ENCODE results near the gene PSENEN.
"Not testable (repeated sequence)": the region's sequence is repeated elsewhere in the genome, so short reads cannot be mapped to it uniquely, and the experiment has no call there.

The PSENEN gene

GRCh38 chr19:35772362-35772761 lies 26.9 kb downstream of the PSENEN start:
- not testable (repeated sequence) for H3K4ac ChIP-seq (ENCODE audit: low read depth in 1 of 2, low read length in 2 of 2)

GRCh38 chr19:35773020-35773806 lies 27.8 kb downstream of the PSENEN start:
- H3K14ac ChIP-seq (ENCODE audit: low read length in 2 of 2): no peak overlapping the region
- no peak overlapping the region for H2BK120ac ChIP-seq (ENCODE audit: low read depth, low read length)
- H3K27ac ChIP-seq (ENCODE audit: low read length, poor library complexity, severe bottlenecking): no peak overlapping the region
- peaks cover 10 to 11% of the 10 kb centered on the region in 2 experiments for H3K36me3 ChIP-seq (ENCODE audit: control insufficient read depth in 1 of 2, insufficient read depth in 2 of 2, low read depth in 1 of 2, low read length in 2 of 2)
- H2BK15ac ChIP-seq (ENCODE audit: low read depth, poor library complexity, severe bottlenecking): no peak overlapping the region
- H2AFZ ChIP-seq (ENCODE audit: low read depth, low read length): no peak overlapping the region
- peaks cover 14% of the 10 kb centered on the region for H3K4me1 ChIP-seq (ENCODE audit: control insufficient read depth, insufficient read depth, low read depth, low read length)
- no peak overlapping the region for H4K91ac ChIP-seq (ENCODE audit: low read length)
- no peak overlapping the region for H2BK5ac ChIP-seq (ENCODE audit: low read depth, low read length, poor library complexity, severe bottlenecking)
- H3K4me2 ChIP-seq (ENCODE audit: low read length, poor library complexity, severe bottlenecking): no peak overlapping the region
- DNase-seq: peak; percentile 46
- H3K27me3 ChIP-seq (ENCODE audit: control insufficient read depth in 1 of 2, insufficient read depth in 1 of 2, low read length in 2 of 2): no peaks in the 10 kb centered on the region
- 80% methylated on average over 9 of the region's 9 CpGs for WGBS
- H3K4me3 ChIP-seq (ENCODE audit: insufficient read depth in 1 of 2, low read depth in 1 of 2, low read length in 2 of 2): no peak overlapping the region
- no peaks in the 10 kb centered on the region for H3K9me3 ChIP-seq (ENCODE audit: control insufficient read depth, low read length)
- H3K23ac ChIP-seq (ENCODE audit: low read length in 2 of 2): no peak overlapping the region
- H3K18ac ChIP-seq (ENCODE audit: low read depth in 1 of 2, low read length in 2 of 2): no peak overlapping the region
- no peak overlapping the region for H3K9ac ChIP-seq (ENCODE audit: low read length)
- no peak overlapping the region for H3K4ac ChIP-seq (ENCODE audit: low read depth in 1 of 2, low read length in 2 of 2)
- H4K8ac ChIP-seq (ENCODE audit: low read length): no peak overlapping the region
- H3K79me1 ChIP-seq (replicated peaks; ENCODE audit: low read length, poor library complexity, severe bottlenecking): peaks cover 14% of the 10 kb centered on the region
- H2BK12ac ChIP-seq (ENCODE audit: low read length in 2 of 2): no peak overlapping the region
- no peak overlapping the region for H2AK5ac ChIP-seq (ENCODE audit: low read length, severe bottlenecking)

More at GRCh38 chr19:35772362-35772761, 26.9 kb downstream of the PSENEN start:
- not testable (repeated sequence) for H2BK5ac ChIP-seq (ENCODE audit: low read depth, low read length, poor library complexity, severe bottlenecking); H2BK120ac ChIP-seq (ENCODE audit: low read depth, low read length); H4K91ac ChIP-seq (ENCODE audit: low read length); H2BK12ac ChIP-seq (ENCODE audit: low read length in 2 of 2); H2AK5ac ChIP-seq (ENCODE audit: low read length, severe bottlenecking); H2AFZ ChIP-seq (ENCODE audit: low read depth, low read length); H3K4me2 ChIP-seq (ENCODE audit: low read length, poor library complexity, severe bottlenecking); DNase-seq; H3K27ac ChIP-seq (ENCODE audit: low read length, poor library complexity, severe bottlenecking); H3K18ac ChIP-seq (ENCODE audit: low read depth in 1 of 2, low read length in 2 of 2); H3K27me3 ChIP-seq (ENCODE audit: control insufficient read depth in 1 of 2, insufficient read depth in 1 of 2, low read length in 2 of 2); H3K9ac ChIP-seq (ENCODE audit: low read length); H3K23ac ChIP-seq (ENCODE audit: low read length in 2 of 2); H3K14ac ChIP-seq (ENCODE audit: low read length in 2 of 2); H4K8ac ChIP-seq (ENCODE audit: low read length); H2BK15ac ChIP-seq (ENCODE audit: low read depth, poor library complexity, severe bottlenecking); H3K9me3 ChIP-seq (ENCODE audit: control insufficient read depth, low read length); H3K4me3 ChIP-seq (ENCODE audit: insufficient read depth in 1 of 2, low read depth in 1 of 2, low read length in 2 of 2)
- 96% methylated on average over 4 of the region's 5 CpGs for WGBS
- H3K79me1 ChIP-seq (replicated peaks; ENCODE audit: low read length, poor library complexity, severe bottlenecking): peaks cover 18% of the 10 kb centered on the region
- H3K4me1 ChIP-seq (ENCODE audit: control insufficient read depth, insufficient read depth, low read depth, low read length): peaks cover 22% of the 10 kb centered on the region
- H3K36me3 ChIP-seq (ENCODE audit: control insufficient read depth in 1 of 2, insufficient read depth in 2 of 2, low read depth in 1 of 2, low read length in 2 of 2): peaks cover 11 to 16% of the 10 kb centered on the region in 2 experiments

GRCh38 chr19:35774274-35775045 lies 29.0 kb downstream of the PSENEN start:
- H2BK120ac ChIP-seq (ENCODE audit: low read depth, low read length): no peak overlapping the region
- no peak overlapping the region for H3K4ac ChIP-seq (ENCODE audit: low read depth in 1 of 2, low read length in 2 of 2)
- peak overlapping the region; percentile 48 for H3K9ac ChIP-seq (ENCODE audit: low read length)
- no peak overlapping the region for H2BK12ac ChIP-seq (ENCODE audit: low read length in 2 of 2)
- no peak for DNase-seq
- H3K4me3 ChIP-seq (ENCODE audit: insufficient read depth in 1 of 2, low read depth in 1 of 2, low read length in 2 of 2): peak overlapping the region in 1 of 2 experiments; percentile 79
- H3K27ac ChIP-seq (ENCODE audit: low read length, poor library complexity, severe bottlenecking): no peak overlapping the region
- H3K14ac ChIP-seq (ENCODE audit: low read length in 2 of 2): no peak overlapping the region
- peaks cover 9 to 10% of the 10 kb centered on the region in 2 experiments for H3K36me3 ChIP-seq (ENCODE audit: control insufficient read depth in 1 of 2, insufficient read depth in 2 of 2, low read depth in 1 of 2, low read length in 2 of 2)
- no peaks in the 10 kb centered on the region for H3K9me3 ChIP-seq (ENCODE audit: control insufficient read depth, low read length)
- H3K4me2 ChIP-seq (ENCODE audit: low read length, poor library complexity, severe bottlenecking): no peak overlapping the region
- H2AK5ac ChIP-seq (ENCODE audit: low read length, severe bottlenecking): no peak overlapping the region
- H3K18ac ChIP-seq (ENCODE audit: low read depth in 1 of 2, low read length in 2 of 2): no peak overlapping the region
- no peak overlapping the region for H2BK15ac ChIP-seq (ENCODE audit: low read depth, poor library complexity, severe bottlenecking)
- WGBS: 66% methylated on average over 16 of the region's 16 CpGs
- H4K91ac ChIP-seq (ENCODE audit: low read length): no peak overlapping the region
- no peaks in the 10 kb centered on the region for H3K27me3 ChIP-seq (ENCODE audit: control insufficient read depth in 1 of 2, insufficient read depth in 1 of 2, low read length in 2 of 2)
- H2BK5ac ChIP-seq (ENCODE audit: low read depth, low read length, poor library complexity, severe bottlenecking): no peak overlapping the region
- peaks cover 14% of the 10 kb centered on the region for H3K79me1 ChIP-seq (replicated peaks; ENCODE audit: low read length, poor library complexity, severe bottlenecking)
- no peak overlapping the region for H4K8ac ChIP-seq (ENCODE audit: low read length)
- H3K4me1 ChIP-seq (ENCODE audit: control insufficient read depth, insufficient read depth, low read depth, low read length): peaks cover 14% of the 10 kb centered on the region
- no peak overlapping the region for H3K23ac ChIP-seq (ENCODE audit: low read length in 2 of 2)
- H2AFZ ChIP-seq (ENCODE audit: low read depth, low read length): no peak overlapping the region

- Histone ChIP-seq H3K36me3 (ENCODE audit: control insufficient read depth in 1 of 2, insufficient read depth in 2 of 2, low read depth in 1 of 2, low read length in 2 of 2) (peaks cover 9 to 12% of the 10 kb centered on the region in 2 experiments), H3K79me1 (replicated peaks; ENCODE audit: low read length, poor library complexity, severe bottlenecking) (peaks cover 16% of the 10 kb centered on the region), H3K4me2 (ENCODE audit: low read length, poor library complexity, severe bottlenecking) (peak overlapping the region; percentile 59), H3K23ac (ENCODE audit: low read length in 2 of 2) (no peak overlapping the region), H2BK5ac (ENCODE audit: low read depth, low read length, poor library complexity, severe bottlenecking) (no peak overlapping the region), H3K27ac (ENCODE audit: low read length, poor library complexity, severe bottlenecking) (no peak overlapping the region), H4K8ac (ENCODE audit: low read length) (no peak overlapping the region), H3K27me3 (ENCODE audit: control insufficient read depth in 1 of 2, insufficient read depth in 1 of 2, low read length in 2 of 2) (no peaks in the 10 kb centered on the region), H2BK15ac (ENCODE audit: low read depth, poor library complexity, severe bottlenecking) (no peak overlapping the region), H3K14ac (ENCODE audit: low read length in 2 of 2) (no peak overlapping the region), H3K18ac (ENCODE audit: low read depth in 1 of 2, low read length in 2 of 2) (no peak overlapping the region), H2AFZ (ENCODE audit: low read depth, low read length) (no peak overlapping the region), H3K4ac (ENCODE audit: low read depth in 1 of 2, low read length in 2 of 2) (no peak overlapping the region), H3K4me3 (ENCODE audit: insufficient read depth in 1 of 2, low read depth in 1 of 2, low read length in 2 of 2) (peak overlapping the region in 1 of 2 experiments; percentile 79), H4K91ac (ENCODE audit: low read length) (no peak overlapping the region), H3K9me3 (ENCODE audit: control insufficient read depth, low read length) (no peaks in the 10 kb centered on the region), H3K9ac (ENCODE audit: low read length) (peak overlapping the region; percentile 48), H2BK120ac (ENCODE audit: low read depth, low read length) (no peak overlapping the region), H3K4me1 (ENCODE audit: control insufficient read depth, insufficient read depth, low read depth, low read length) (peaks cover 15% of the 10 kb centered on the region), H2BK12ac (ENCODE audit: low read length in 2 of 2) (no peak overlapping the region), H2AK5ac (ENCODE audit: low read length, severe bottlenecking) (no peak overlapping the region)
- no peak for DNase-seq
- WGBS: 52% methylated on average over 9 of the region's 9 CpGs
Observed at GRCh38 chr19:35775046-35775297, 29.5 kb downstream of the PSENEN start.

Data from mesenchymal stem cell (in vitro differentiated cells and primary cell).